Activated naive CD4-positive, alpha-beta T cell treated with Interleukin-2 at 50 U/mL for 16 hours (primary cell): ENCODE measurements around the gene PRTG.
"Not testable (repeated sequence)": the region's sequence is repeated elsewhere in the genome, so short reads cannot be mapped to it uniquely, and the experiment has no call there.

Source experiments
- DNase-seq: peaks from one replicate; pipeline ENCODE4 v3.0.0-alpha.2; 2020

PRTG gene

GRCh38 chr15:55627730-55628368, 115.1 kb downstream of the PRTG start:
- no peak for DNase-seq

- DNase-seq, result no peak
Observed at GRCh38 chr15:55619783-55620182, 123.2 kb downstream of the PRTG start.

- no peak for DNase-seq
Observed at GRCh38 chr15:55618387-55618786, 124.6 kb downstream of the PRTG start.

GRCh38 chr15:55615445-55615844, 127.5 kb downstream of the PRTG start:
- no peak for DNase-seq

- no peak for DNase-seq
Observed at GRCh38 chr15:55613727-55614126, 129.2 kb downstream of the PRTG start.

- DNase-seq, result no peak
Observed at GRCh38 chr15:55606214-55606613, 136.7 kb downstream of the PRTG start.

GRCh38 chr15:55601374-55601773, 141.6 kb downstream of the PRTG start:
- DNase-seq, result no peak

- DNase-seq, result no peak
Observed at GRCh38 chr15:55599439-55599838, 143.5 kb downstream of the PRTG start.

GRCh38 chr15:55593019-55593418, 149.9 kb downstream of the PRTG start:
- not testable (repeated sequence) for DNase-seq

GRCh38 chr15:55590788-55591187, 152.2 kb downstream of the PRTG start:
- DNase-seq, result no peak

GRCh38 chr15:55589287-55589686, 153.7 kb downstream of the PRTG start:
- DNase-seq, result no peak

- DNase-seq, result no peak
Observed at GRCh38 chr15:55588815-55589115, 154.2 kb downstream of the PRTG start.

GRCh38 chr15:55588070-55588814, 154.7 kb downstream of the PRTG start, which contains the start of gene PYGO1:
Gene PYGO1 (minus strand): TSS chr15:55588345. CDS start chr15:55587883, 462 bp downstream.
- DNase-seq, result peak; percentile 37

- peak; percentile 8 for DNase-seq
Observed at GRCh38 chr15:55587321-55588069, 155.5 kb downstream of the PRTG start.

GRCh38 chr15:55586808-55587207, 156.1 kb downstream of the PRTG start:
- no peak for DNase-seq

GRCh38 chr15:55576943-55577342, 166.0 kb downstream of the PRTG start:
- no peak for DNase-seq

- DNase-seq, result no peak
Observed at GRCh38 chr15:55574096-55574495, 168.9 kb downstream of the PRTG start.

- DNase-seq, result no peak
Observed at GRCh38 chr15:55573224-55573623, 169.7 kb downstream of the PRTG start.

GRCh38 chr15:55564347-55565145, 178.4 kb downstream of the PRTG start:
- DNase-seq, result no peak

GRCh38 chr15:55562601-55563000, 180.4 kb downstream of the PRTG start:
- no peak for DNase-seq
